Activated CD8-positive, alpha-beta memory T cell treated with anti-CD3 and anti-CD28 coated beads for 1 hour (primary cell): ENCODE results near the gene ANKMY1.
A peak's percentile ranks its signal among the peaks of the same experiment; 100 is the strongest.
"Not testable (repeated sequence)": the region's sequence is repeated elsewhere in the genome, so short reads cannot be mapped to it uniquely, and the experiment has no call there.

Experiments used
- DNase-seq, 2 donors: peaks; one replicate each; pipeline ENCODE4 v3.0.0-alpha.2; 2020; ENCODE audit warnings: low read depth in 1 of 2; ENCODE audit errors: extremely low read depth in 1 of 2

ANKMY1 gene

DNA sequence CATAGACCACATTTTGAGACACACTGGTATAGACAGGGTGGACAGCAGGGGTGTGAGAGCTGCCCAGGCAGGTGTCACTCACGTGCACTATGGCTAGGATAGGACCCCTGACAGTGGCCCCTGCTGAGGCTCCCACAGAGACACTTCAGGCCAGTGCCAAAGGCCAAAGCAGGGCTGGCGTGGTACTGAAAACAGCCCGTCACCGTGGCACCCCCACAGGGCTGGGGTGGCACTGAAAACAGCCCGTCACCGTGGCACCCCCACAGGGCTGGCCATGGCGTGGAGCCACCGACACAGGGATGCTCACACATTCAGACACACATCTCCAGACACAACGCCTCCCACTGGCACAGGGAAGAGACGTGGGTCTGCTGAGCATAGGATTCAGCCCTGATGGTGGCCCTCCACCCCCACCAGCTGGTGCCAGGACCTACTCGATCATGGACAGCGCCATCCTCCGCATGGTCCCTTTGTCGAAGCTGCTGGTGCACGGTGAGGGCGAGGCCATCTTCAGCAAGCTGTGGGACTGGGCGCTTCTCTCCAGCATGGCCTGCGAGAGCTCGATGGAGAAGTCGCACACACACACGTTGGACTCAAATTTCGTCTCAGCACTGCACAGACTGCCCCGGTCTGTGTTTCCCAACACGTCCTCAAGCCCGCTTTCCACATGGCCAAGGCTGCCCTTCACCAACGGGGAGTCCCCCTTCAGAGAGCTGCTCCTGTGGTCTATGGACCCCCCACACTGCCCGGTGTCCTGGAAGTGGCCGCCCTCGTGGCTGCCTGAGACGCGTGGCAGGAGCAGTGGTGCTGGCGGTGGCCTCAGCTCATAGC lies 34.1 kb downstream of the ANKMY1 start:
- DNase-seq: no peak

GRCh38 chr2:240522406-240522805 lies 35.4 kb downstream of the ANKMY1 start:
- no peak for DNase-seq

- DNase-seq: not testable (repeated sequence)
These were observed 35.9 kb downstream of the ANKMY1 start for GRCh38 chr2:240521885-240522284.

DNA sequence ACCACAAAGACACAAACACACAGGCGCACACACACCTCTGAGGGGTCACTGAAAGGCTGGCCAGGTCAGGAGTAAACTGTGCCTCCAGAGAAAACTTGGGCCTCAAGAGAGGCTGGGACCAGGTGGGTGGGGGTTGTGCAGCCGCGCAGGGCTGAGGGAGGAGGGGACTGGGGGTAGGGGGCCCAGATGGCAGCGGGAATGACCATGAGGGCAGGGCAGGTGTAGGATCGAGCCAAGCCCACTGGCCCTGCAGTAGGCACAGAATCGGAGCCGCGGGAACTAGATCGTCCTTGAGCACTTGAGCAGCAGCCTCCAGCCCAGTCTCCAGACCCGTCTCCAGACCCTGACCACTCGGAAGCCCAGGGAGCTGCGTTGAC lies 36.8 kb downstream of the ANKMY1 start:
- no peak for DNase-seq

DNA sequence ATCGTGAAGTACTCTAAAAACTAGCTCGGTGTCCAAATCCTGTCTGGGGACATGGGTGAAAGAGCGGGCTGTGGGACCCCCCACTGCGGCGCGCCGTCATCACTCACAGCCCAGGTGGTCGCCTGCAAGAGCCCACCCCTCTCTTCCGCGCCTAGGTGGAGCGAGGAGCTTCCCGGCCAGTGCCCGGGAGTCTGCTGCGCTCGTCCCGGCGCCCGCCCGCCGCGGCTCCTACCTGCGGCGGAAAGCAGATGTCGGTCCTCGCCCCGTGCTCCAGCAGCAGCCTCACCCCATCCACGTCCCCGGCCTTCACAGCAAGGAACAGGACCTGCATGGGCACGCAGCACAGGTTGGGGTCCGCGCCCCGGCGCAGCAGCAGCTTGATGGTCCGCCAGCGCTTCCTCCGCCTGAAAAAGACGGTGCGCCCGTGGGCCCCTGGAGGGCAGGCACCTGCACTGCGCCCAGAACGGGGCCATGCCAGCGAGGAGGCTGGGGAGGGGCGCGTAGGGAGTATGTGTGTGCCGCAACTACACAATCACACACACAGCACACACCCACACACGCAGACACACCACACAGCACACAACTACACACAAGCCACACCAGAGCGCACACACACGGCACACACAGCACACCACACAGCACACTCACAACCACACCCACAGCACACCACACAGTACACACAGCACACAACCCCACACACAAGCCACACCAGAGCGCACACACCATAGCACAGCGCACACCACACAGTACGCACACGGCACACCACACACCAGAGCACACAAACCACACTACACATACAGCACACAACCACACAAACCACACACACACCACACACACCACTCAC lies 37.4 kb downstream of the ANKMY1 start:
- no peak for DNase-seq

DNA sequence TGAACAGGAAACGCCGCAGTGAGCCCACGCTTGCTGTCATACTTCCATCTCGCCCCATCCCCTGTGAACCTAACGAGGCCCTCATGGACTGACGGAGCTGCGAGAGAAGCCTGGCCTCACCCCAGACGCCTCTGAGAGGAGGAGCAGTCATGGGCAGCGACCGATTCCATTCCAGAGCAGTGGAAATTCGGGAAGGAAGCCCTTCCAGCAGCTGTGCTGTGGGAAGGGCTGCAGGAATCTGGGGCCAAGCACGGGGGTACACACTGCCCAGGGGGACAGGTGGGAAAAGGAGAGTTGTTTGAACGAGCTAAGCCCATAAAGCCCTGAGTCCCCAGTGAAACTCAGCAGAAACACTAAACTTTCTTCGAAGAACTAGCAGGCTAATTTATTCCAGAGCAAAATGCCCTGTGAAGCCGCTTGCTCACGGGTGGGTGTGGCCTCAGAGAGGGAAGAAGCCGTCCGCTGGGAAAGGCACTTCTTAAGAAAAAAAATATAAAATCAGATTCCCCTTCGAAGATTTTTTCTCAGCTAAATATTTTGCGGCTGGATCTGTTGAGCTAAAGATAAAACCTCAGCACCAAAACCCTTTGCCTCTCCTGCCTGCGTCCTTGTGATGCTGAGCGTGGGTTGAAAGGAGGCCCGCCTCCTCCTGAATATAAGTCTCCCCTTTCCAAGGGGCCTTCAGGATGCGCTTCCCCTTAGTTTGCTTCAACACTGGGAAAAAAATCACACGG lies 38.2 kb downstream of the ANKMY1 start:
- DNase-seq: no peak

DNA sequence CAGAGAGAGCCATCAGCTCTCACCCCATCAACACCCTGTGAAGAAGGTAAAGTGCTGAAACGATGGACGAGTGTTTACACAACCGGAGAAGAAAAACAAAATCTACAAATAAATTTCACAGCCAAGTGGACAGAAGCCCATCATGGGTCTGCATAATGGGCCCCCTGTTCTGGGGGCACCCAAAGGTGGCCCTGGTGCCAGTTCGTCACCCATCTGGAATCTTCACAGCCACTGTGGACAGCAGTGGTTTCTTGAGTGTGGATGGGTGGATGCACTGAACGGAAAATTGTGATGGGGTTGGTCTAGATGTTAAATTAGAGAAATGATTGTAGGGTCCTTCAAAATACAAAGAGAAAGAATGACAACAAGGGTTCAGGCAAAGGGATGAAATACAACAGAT lies 38.8 kb downstream of the ANKMY1 start:
- no peak for DNase-seq

- no peak for DNase-seq
These were observed 40.4 kb downstream of the ANKMY1 start for GRCh38 chr2:240517342-240517741.

- DNase-seq: no peak
These were observed 43.2 kb downstream of the ANKMY1 start for GRCh38 chr2:240514631-240515030.

DNA sequence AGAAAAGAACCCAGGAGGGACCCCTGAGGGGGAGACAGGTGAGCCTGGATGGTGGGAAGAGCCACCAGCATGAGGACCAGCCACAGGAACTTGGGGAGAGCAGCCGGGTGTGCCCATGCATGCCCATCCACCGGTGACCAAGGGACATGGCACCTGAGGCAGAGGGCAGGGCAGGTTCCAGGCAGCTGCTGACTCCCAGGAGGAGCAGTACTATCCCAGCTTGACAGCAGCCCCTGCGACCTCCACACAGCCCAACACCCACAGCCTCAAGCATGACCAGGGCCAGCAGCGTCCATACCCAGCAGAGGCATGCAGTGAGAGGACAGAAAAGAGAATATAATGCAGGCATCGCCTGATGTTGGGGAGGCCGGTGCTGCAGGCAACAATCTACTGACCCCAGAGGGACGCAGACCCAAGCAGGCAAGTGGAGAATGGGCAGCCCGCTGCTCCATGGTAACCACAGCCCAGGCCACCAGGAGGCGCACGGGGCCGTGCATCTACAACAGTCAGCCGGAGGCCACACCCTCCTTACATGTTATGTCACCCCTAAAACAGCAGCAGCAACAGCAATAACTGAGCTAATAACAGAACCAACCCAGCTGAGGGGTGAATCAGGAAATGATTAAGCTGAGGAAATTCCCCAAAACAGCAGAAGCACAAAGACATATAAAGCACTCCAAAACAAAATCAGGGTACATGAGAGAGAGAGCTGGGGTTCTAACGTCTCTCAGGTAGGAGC lies 44.1 kb downstream of the ANKMY1 start:
- DNase-seq: peak; percentile 58 to 66

- DNase-seq: no peak
These were observed 44.9 kb downstream of the ANKMY1 start for GRCh38 chr2:240512666-240513535.

DNA sequence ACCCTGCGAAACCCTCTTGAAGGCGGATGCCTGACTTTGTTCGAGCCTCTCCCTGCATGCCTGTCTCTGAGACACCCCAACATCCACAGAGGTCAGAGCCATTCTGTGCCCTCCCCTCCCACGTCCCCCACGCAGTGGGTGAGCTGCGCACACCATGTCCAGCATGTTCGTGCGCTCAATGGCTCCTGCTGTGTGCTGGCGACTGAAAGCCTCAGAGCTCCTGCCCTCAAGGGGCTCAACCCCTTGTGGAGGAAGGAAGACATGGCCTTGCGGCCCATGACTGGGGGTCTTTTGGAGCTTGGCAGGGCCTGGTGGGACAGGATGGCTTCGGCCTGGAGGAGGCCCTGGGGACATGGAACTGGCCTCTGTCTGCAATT lies 45.7 kb downstream of the ANKMY1 start:
- no peak for DNase-seq

GRCh38 chr2:240511351-240512108 lies 46.3 kb downstream of the ANKMY1 start:
- no peak for DNase-seq

- no peak for DNase-seq
These were observed 47.1 kb downstream of the ANKMY1 start for GRCh38 chr2:240510513-240511210.

- no peak for DNase-seq
These were observed 47.9 kb downstream of the ANKMY1 start for GRCh38 chr2:240509667-240510512.

DNA sequence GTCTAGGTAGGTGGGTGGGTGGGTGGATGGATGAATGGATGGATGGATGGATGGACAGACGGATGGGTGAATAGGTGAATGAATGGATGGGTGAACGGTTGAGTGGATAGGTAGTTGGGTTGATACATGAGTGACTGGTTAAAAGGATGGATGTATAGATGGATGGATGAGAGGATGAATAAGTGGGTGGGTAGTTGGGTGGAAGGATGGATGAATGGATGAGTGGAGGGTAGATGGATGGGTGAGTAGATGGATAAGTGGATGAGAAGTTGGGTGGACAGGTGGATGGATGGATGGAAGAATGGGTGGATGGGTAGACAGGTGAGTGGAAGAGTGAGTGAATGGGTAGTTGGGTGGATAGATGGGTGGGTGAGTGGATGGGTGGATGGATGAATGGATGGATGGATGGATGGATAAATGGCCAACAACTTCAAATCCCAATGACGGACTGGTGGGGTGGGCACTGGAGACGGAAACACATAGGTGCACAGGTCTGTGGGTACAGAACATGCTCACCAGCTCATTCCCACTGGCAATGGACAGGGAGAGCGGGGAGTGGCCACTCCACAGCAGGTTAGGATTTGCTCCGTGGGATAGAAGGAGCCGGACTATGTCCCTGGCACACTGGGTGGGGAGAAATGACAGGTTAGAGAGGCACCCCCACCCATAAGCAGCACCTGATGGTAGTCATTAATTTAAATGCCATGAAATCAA lies 48.8 kb downstream of the ANKMY1 start:
- no peak for DNase-seq

- DNase-seq: no peak
These were observed 50.0 kb downstream of the ANKMY1 start for GRCh38 chr2:240507778-240508251.
